ENCODE results near the gene PPM1N. TPM values are rescaled to one million over a fixed set of nuclear protein-coding genes. Genes with fewer than 3 reads are reported as not detected.

The PPM1N gene
- total and polyA plus RNA-seq, 12 donors = 0.33 to 3.7 (median 1.6) TPM; not detected in 2

DNA sequence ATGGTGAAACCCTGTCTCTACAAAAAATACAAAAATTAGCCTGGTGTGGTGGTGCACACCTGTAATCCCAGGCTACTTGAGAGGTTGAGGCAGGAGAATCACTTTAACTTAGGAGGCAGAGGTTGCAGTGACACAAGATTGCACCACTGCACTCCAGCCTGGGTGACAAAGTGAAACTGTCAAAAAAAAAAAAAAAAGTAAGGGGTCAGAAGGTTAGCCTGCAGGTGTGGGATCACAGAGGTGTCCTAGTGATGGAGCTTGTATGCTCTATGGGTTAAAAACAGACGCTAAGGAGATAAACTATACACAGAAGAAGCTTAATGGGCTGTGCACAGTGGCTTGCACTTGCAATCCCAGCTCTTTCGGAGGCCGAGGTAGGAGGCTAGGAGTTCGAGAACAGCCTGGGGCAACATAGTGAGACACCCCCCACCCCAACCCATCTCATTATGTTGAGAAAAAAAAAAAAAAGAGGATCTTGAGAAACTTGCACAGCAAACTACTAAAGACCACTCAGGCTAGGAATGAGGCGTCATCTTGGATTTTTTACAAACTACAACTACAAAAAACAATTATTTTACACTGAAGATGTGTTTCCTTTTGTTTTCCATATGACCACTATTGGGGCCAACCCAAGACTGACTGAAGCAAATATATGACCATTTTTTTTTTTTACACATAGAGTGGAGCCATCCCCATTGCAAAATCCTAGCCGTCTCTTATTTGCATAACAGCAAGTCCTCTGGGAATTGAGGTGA is 22.5 kb upstream of the PPM1N start:
- Histone ChIP-seq H3K9me3 (replicated peaks in 1 of 3) (no peaks in the 10 kb centered on the region), H3K27ac (no peak overlapping the region), H3K4me3 (no peak overlapping the region), H3K4me1 (replicated peaks in 1 of 2) (peaks cover 3 to 13% of the 10 kb centered on the region in 2 donors), H3K27me3 (peaks cover 5% of the 10 kb centered on the region), H3K36me3 (replicated peaks in 1 of 2) (no peaks in the 10 kb centered on the region)
- no peak for DNase-seq
- intact Hi-C loops (cut with DNase I) = loop anchor here (2.0 to 5.0 kb wide), 2 partner anchors 33 to 37 kb away; no protein-coding TSS in a partner anchor
- WGBS, 4 donors = 69 to 81% (median 71%) methylated on average over 6 of the region's 6 CpGs
- TF ChIP-seq POLR2A (IDR thresholded peaks at IDR 0.05) = no peak
- TF ChIP-seq, protein P1, sequence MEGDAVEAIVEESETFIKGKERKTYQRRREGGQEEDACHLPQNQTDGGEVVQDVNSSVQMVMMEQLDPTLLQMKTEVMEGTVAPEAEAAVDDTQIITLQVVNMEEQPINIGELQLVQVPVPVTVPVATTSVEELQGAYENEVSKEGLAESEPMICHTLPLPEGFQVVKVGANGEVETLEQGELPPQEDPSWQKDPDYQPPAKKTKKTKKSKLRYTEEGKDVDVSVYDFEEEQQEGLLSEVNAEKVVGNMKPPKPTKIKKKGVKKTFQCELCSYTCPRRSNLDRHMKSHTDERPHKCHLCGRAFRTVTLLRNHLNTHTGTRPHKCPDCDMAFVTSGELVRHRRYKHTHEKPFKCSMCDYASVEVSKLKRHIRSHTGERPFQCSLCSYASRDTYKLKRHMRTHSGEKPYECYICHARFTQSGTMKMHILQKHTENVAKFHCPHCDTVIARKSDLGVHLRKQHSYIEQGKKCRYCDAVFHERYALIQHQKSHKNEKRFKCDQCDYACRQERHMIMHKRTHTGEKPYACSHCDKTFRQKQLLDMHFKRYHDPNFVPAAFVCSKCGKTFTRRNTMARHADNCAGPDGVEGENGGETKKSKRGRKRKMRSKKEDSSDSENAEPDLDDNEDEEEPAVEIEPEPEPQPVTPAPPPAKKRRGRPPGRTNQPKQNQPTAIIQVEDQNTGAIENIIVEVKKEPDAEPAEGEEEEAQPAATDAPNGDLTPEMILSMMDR (IDR thresholded peaks at IDR 0.05) = no peak

DNA sequence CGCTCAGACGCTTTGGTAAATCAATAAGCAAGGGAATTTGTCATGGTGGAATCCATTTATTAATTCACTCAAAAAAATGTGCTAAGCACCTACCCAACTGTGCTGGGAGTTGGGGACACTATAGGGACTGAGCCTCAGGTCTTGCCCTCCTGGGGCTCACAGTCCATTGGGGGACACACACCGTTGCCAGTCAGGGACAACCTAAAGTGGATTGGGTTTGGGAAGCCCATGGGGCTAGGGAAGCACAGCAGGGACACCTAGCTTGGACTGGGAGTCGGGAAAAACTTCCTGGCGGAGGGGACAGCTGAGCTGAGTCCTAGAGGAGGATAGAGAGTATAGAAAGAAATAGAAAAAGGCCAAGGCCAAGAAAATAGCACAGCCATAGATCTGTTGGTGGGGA is 21.9 kb upstream of the PPM1N start:
- WGBS, 4 donors = 38 to 49% (median 44%) methylated on average over 4 to 5 of the region's 5 CpGs
- intact Hi-C loops (cut with DNase I) = loop anchor here (2.0 to 5.0 kb wide), 2 partner anchors 34 to 38 kb away; no protein-coding TSS in a partner anchor

DNA sequence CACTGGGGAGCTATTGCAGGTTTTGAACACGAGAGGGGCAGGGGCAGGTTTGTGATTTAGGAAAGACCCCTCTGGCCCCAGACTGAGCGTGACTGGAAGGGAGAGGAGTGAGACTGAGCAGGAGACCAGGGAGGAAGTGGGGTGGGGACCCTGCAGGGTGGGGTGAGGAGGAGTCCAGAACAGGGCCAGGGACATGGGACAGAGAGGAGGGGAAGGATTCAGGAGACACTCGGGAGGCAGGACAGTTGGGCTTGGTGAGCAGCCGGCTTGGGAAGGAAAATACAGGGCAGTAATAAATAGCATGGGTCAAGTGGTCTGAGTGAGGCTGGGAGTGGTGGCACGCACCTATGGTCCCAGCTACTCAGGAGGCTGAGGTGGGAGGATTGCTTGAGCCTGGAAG is 21.1 kb upstream of the PPM1N start:
- TF ChIP-seq, protein P1 (IDR thresholded peaks at IDR 0.05) = no peak
- no peak for TF ChIP-seq POLR2A (IDR thresholded peaks at IDR 0.05)
- no peaks in the 10 kb centered on the region for H3K36me3 ChIP-seq (replicated peaks in 1 of 2)
- H3K9me3 ChIP-seq (replicated peaks in 1 of 3) = no peaks in the 10 kb centered on the region
- peaks cover 2 to 11% of the 10 kb centered on the region in 2 donors for H3K4me1 ChIP-seq (replicated peaks in 1 of 2)
- no peak overlapping the region for H3K4me3 ChIP-seq
- DNase-seq = no peak
- 36 to 45% (median 41%) methylated on average over 5 of the region's 5 CpGs for WGBS, 4 donors
- H3K27me3 ChIP-seq = peaks cover 5% of the 10 kb centered on the region
- intact Hi-C loops (cut with DNase I) = loop anchor here (2.0 to 5.0 kb wide), 2 partner anchors 35 to 38 kb away; no protein-coding TSS in a partner anchor
- H3K27ac ChIP-seq = no peak overlapping the region

More for the DNA sequence above, 21.9 kb upstream of the PPM1N start:
- Histone ChIP-seq H3K9me3 (replicated peaks in 1 of 3) (no peaks in the 10 kb centered on the region), H3K36me3 (replicated peaks in 1 of 2) (no peaks in the 10 kb centered on the region), H3K27me3 (peaks cover 5% of the 10 kb centered on the region), H3K4me1 (replicated peaks in 1 of 2) (peaks cover 3 to 13% of the 10 kb centered on the region in 2 donors), H3K27ac (no peak overlapping the region), H3K4me3 (no peak overlapping the region)
- no peak for DNase-seq
- TF ChIP-seq, protein P1 (IDR thresholded peaks at IDR 0.05) = no peak
- TF ChIP-seq POLR2A (IDR thresholded peaks at IDR 0.05) = no peak

DNA sequence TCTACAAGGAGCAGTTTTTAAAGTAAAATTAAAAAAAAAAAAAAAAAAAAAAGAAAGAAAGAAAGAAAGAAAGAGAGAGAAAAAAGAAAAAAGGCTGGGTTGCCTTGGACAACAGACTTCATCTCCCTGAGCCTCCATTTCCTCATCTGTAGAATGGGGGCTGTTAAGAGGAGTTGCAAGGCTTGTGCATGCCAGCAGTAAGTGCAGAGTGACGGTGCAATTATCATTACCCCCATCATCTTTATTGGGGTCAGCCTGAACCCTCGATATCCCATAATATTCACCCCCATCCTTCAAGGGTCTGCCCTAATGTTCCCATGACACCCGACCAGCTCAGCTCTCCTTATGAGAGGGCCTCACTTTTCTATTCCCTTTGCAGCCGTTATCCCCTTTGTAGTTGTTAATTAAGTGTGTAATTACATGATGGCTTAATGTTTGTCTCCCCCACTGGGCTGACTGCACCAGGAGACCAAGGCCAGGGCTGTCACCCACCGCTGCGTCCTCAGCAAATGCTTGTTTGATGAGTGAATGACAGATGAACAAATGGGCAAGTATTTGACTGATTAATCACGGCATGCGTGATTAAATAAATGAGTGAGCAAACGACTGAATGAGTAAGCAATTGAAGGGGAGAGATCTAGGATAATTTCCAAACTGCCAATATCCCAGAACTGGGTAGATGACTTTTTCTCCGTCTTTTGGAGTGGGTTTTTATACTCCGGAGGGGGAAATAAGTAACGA is 20.4 kb upstream of the PPM1N start:
- TF ChIP-seq, protein P1 (IDR thresholded peaks at IDR 0.05) = no peak
- TF ChIP-seq POLR2A (IDR thresholded peaks at IDR 0.05) = no peak
- intact Hi-C loops (cut with DNase I) = loop anchor here (2.0 to 5.0 kb wide), 2 partner anchors 36 to 39 kb away; no protein-coding TSS in a partner anchor
- H3K36me3 ChIP-seq (replicated peaks in 1 of 2) = no peaks in the 10 kb centered on the region
- no peaks in the 10 kb centered on the region for H3K9me3 ChIP-seq (replicated peaks in 1 of 3)
- peaks cover 0 to 6% of the 10 kb centered on the region in 2 donors for H3K4me1 ChIP-seq (replicated peaks in 1 of 2)
- H3K27me3 ChIP-seq = peaks cover 5% of the 10 kb centered on the region
- no peak for DNase-seq
- peak overlapping the region in 3 of 5 donors; percentile 91 to 95 (median 94) for H3K27ac ChIP-seq
- peak overlapping the region in 1 of 4 donors; percentile 58 for H3K4me3 ChIP-seq
- whole genome bisulfite sequencing, 4 donors = 5 to 10% (median 9%) methylated on average over 12 of the region's 12 CpGs
